GM21360 (cell line): ENCODE results near the gene ANKRD26.
"Not testable (repeated sequence)": the region's sequence is repeated elsewhere in the genome, so short reads cannot be mapped to it uniquely, and the experiment has no call there.

Experiments
- ATAC-seq: cut with Tn5 transposase; IDR thresholded peaks from one replicate; pipeline ENCODE4 v1.9.1; 2021; ENCODE audit warnings: mild to moderate bottlenecking, moderate library complexity; ENCODE audit not compliant: unreplicated experiment

The ANKRD26 gene

GRCh38 chr10:27099916-27100812, at the start of gene ANKRD26:
Gene ANKRD26, minus strand, starts transcription at chr10:27100494. Its CDS starts 168 bp downstream, at chr10:27100326.
- ATAC-seq = peak; percentile 69

GRCh38 chr10:27147701-27148100, 47.4 kb upstream of the ANKRD26 start:
- ATAC-seq = no peak

GRCh38 chr10:27145937-27146336, 45.6 kb upstream of the ANKRD26 start:
- no peak for ATAC-seq

- ATAC-seq = no peak
These were observed 43.4 kb upstream of the ANKRD26 start for GRCh38 chr10:27143686-27144085.

- no peak for ATAC-seq
These were observed 38.0 kb upstream of the ANKRD26 start for GRCh38 chr10:27138277-27138676.

GRCh38 chr10:27134371-27134770, 34.1 kb upstream of the ANKRD26 start:
- no peak for ATAC-seq

- ATAC-seq = no peak
These were observed 7.9 kb upstream of the ANKRD26 start for GRCh38 chr10:27108165-27108564.

- no peak for ATAC-seq
These were observed 4.6 kb upstream of the ANKRD26 start for GRCh38 chr10:27104919-27105318.

GRCh38 chr10:27100813-27101347, 586 bp upstream of the ANKRD26 start:
- no peak for ATAC-seq

GRCh38 chr10:27099448-27099847, 846 bp downstream of the ANKRD26 start:
- no peak for ATAC-seq

- no peak for ATAC-seq
These were observed 11.9 kb downstream of the ANKRD26 start for GRCh38 chr10:27088119-27089044.

GRCh38 chr10:27072436-27073114, 27.7 kb downstream of the ANKRD26 start:
- ATAC-seq = no peak

- no peak for ATAC-seq
These were observed 31.9 kb downstream of the ANKRD26 start for GRCh38 chr10:27068217-27068891.

GRCh38 chr10:27065084-27065483, 35.2 kb downstream of the ANKRD26 start:
- no peak for ATAC-seq

GRCh38 chr10:27052656-27053055, 47.6 kb downstream of the ANKRD26 start:
- no peak for ATAC-seq

- ATAC-seq = not testable (repeated sequence)
These were observed 55.0 kb downstream of the ANKRD26 start for GRCh38 chr10:27045247-27045646.

- ATAC-seq = no peak
These were observed 59.1 kb downstream of the ANKRD26 start for GRCh38 chr10:27041196-27041595.

- no peak for ATAC-seq
These were observed 62.1 kb downstream of the ANKRD26 start for GRCh38 chr10:27038168-27038567.

GRCh38 chr10:27035163-27035562, 65.1 kb downstream of the ANKRD26 start:
- ATAC-seq = no peak

GRCh38 chr10:27030060-27030459, 70.2 kb downstream of the ANKRD26 start:
- ATAC-seq = no peak
